ENCODE measurements around the gene UGT1A9.
"Not testable (repeated sequence)": the region's sequence is repeated elsewhere in the genome, so short reads cannot be mapped to it uniquely, and the experiment has no call there.

Gene UGT1A9

DNA sequence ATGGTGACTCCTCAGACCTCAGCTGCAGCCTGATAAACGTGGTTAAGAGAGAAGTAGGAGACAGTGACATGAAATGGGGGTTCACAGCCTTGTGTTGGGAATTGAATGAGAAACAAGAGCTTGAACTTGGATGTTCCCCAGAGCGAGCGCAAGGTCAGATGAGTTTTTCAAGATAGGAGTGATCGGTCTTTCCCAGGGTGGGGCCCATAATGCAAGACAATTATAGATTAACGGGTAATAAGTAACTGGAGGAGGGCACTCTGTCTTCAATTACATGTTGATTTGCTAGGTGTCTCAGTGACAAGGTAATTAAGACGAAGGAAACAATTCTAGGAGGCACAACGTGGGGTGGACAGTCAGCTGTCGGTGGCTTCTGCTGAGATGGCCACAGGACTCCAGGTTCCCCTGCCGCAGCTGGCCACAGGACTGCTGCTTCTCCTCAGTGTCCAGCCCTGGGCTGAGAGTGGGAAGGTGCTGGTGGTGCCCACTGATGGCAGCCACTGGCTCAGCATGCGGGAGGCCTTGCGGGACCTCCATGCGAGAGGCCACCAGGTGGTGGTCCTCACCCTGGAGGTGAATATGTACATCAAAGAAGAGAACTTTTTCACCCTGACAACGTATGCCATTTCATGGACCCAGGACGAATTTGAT, 41.0 kb downstream of the UGT1A9 start, which contains the start of gene UGT1A5:
TSS of gene UGT1A5 (plus strand) at position 297 of the 651 bp plus-strand sequence. CDS start at position 382, 85 bp downstream.
- Mint-ChIP-seq H3K27ac (no peak within 1 kb of the TSS), H3K36me3 (no peaks in the 10 kb centered on the region), H3K27me3 (peaks cover 10% of the 10 kb centered on the region), H3K4me3 (no peak within 1 kb of the TSS), H3K9me3 (ENCODE audit: low read depth) (no peaks in the 10 kb centered on the region), H3K4me1 (ENCODE audit: low read depth) (no peaks in the 10 kb centered on the region)

DNA sequence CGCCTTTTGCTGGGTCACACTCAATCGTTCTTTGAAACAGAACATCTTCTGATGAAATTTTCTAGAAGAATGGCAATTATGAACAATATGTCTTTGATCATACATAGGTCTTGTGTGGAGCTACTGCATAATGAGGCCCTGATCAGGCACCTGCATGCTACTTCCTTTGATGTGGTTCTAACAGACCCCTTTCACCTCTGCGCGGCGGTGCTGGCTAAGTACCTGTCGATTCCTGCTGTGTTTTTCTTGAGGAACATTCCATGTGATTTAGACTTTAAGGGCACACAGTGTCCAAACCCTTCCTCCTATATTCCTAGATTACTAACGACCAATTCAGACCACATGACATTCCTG, 41.5 kb downstream of the UGT1A9 start:
- no peaks in the 10 kb centered on the region for H3K4me1 Mint-ChIP-seq (ENCODE audit: low read depth)
- no peak overlapping the region for H3K27ac Mint-ChIP-seq
- no peaks in the 10 kb centered on the region for H3K9me3 Mint-ChIP-seq (ENCODE audit: low read depth)
- no peak overlapping the region for H3K4me3 Mint-ChIP-seq
- peaks cover 10% of the 10 kb centered on the region for H3K27me3 Mint-ChIP-seq
- H3K36me3 Mint-ChIP-seq, result no peaks in the 10 kb centered on the region

DNA sequence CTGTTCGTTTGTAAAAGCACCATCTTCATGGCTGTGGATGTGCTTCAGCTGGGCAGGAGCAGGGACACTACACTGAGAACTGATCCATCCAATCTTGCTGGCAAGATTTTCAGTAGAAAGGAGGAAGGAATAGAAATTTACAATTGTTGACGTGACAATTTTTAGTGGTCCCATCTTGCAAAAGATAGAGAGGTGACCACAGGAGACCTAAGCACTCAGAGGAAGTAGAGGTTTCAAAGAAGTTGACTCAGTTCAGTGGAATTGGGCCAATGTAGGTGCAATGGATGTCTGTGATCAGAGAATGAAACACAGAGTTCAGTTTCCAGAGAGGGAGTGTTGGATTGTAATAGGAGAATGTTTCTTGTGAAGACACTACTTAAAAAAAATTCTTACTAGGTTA, 42.4 kb downstream of the UGT1A9 start:
- Mint-ChIP-seq H3K27me3 (peaks cover 10% of the 10 kb centered on the region), H3K27ac (no peak overlapping the region), H3K4me1 (ENCODE audit: low read depth) (no peaks in the 10 kb centered on the region), H3K9me3 (ENCODE audit: low read depth) (no peaks in the 10 kb centered on the region), H3K4me3 (no peak overlapping the region), H3K36me3 (no peaks in the 10 kb centered on the region)

DNA sequence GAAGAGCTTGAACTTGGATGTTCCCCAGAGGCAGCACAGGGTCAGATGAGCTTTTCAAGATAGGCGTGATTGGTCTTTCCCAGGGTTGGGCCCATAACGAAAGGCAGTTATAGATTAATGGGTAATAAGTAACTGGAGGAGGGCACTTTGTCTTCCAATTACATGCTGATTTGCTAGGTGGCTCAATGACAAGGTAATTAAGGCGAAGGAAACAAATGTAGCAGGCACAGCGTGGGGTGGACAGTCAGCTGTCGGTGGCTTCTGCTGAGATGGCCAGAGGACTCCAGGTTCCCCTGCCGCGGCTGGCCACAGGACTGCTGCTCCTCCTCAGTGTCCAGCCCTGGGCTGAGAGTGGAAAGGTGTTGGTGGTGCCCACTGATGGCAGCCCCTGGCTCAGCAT, 46.9 kb downstream of the UGT1A9 start, which contains the start of gene UGT1A4:
TSS of gene UGT1A4 (plus strand) at position 185 of the 400 bp plus-strand sequence. CDS start at position 270, 85 bp downstream.
- H3K4me1 Mint-ChIP-seq (ENCODE audit: low read depth), result no peaks in the 10 kb centered on the region
- H3K27ac Mint-ChIP-seq, result no peak within 1 kb of the TSS
- H3K27me3 Mint-ChIP-seq, result peaks cover 13% of the 10 kb centered on the region
- no peaks in the 10 kb centered on the region for H3K36me3 Mint-ChIP-seq
- no peak within 1 kb of the TSS for H3K4me3 Mint-ChIP-seq
- no peaks in the 10 kb centered on the region for H3K9me3 Mint-ChIP-seq (ENCODE audit: low read depth)

DNA sequence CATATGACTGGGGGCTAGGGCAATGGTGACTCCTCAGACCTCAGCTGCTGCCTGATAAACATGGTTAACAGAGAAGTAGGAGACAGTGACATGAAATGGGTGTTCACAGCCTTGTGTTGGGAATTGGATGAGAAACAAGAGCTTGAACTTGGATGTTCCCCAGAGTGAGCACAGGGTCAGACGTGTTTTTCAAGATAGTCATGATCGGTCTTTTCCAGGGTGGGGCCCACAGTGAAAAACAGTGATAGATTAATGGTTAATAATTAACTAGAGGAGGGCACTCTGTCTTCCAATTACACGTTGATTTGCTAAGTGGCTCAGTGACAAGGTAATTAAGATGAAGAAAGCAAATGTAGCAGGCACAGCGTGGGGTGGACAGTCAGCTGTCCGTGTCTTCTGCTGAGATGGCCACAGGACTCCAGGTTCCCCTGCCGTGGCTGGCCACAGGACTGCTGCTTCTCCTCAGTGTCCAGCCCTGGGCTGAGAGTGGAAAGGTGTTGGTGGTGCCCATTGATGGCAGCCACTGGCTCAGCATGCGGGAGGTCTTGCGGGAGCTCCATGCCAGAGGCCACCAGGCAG, 57.1 kb downstream of the UGT1A9 start, which contains the start of gene UGT1A3:
TSS of gene UGT1A3 (plus strand) at position 320 of the 579 bp plus-strand sequence. CDS start at position 405, 85 bp downstream.
- Mint-ChIP-seq H3K36me3 (no peaks in the 10 kb centered on the region), H3K4me1 (ENCODE audit: low read depth) (no peaks in the 10 kb centered on the region), H3K9me3 (ENCODE audit: low read depth) (no peaks in the 10 kb centered on the region), H3K27me3 (peaks cover 9% of the 10 kb centered on the region), H3K27ac (no peak within 1 kb of the TSS), H3K4me3 (no peak within 1 kb of the TSS)

DNA sequence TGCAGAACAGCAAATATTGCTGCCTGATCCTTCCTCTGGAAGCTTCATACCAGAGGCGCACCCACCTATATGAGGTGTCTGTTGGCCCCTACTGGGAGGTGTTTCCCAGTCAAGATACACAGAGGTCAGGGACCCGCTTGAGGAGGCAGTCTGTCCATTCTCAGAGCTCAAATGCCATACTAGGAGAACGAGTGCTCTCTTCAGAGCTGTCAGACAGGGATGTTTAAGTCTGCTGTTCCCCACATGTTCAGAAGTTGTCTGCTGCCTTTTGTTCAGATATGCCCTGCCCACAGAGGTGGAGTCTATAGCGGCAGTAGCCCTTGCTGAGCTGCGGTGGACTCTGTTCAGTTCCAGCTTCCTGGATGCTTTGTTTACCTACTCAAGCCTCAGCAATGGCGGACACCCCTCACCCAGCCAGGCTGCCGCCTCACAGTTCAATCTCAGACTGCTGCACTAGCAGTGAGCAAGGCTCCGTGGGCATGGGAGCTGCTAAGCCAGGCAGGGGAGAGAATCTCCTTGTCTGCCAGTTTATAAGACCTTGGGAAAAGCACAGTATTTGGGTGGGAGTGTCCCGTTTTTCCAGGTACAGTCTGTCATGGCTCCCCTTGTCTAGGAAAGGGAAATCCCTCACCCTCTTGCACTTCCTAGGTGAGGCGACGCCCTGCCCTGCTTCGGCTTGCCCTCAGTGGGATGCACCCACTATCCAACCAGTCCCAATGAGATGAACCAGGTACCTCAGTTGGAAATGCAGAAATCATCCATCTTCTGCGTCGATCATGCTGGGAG, 65.4 kb downstream of the UGT1A9 start:
- H3K4me3 Mint-ChIP-seq; H3K4me1 Mint-ChIP-seq (ENCODE audit: low read depth); H3K9me3 Mint-ChIP-seq (ENCODE audit: low read depth); H3K36me3 Mint-ChIP-seq; H3K27ac Mint-ChIP-seq: not testable (repeated sequence)
- peaks cover 16% of the 10 kb centered on the region for H3K27me3 Mint-ChIP-seq

DNA sequence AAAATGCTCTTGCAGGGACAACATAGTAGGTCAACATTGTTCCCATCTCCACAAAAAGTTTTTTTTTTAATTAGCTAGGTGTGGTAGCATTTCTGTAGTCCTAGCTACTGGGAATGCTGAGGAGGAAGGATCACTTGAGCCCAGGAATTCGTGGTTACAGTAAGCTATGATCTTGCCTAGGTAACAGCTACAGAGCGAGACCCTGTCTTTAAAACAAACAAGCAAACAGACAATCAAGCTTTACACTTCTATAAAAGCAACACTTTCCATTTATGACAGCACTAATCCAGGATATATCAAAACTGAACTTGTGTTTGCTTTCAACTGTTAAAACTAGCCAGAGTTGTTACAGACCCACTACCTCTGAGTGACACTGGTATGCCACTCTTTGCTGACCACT, 69.2 kb downstream of the UGT1A9 start:
- Mint-ChIP-seq H3K27me3 (peaks cover 14% of the 10 kb centered on the region), H3K27ac (no peak overlapping the region), H3K9me3 (ENCODE audit: low read depth) (no peaks in the 10 kb centered on the region), H3K36me3 (no peaks in the 10 kb centered on the region), H3K4me3 (no peak overlapping the region), H3K4me1 (ENCODE audit: low read depth) (no peaks in the 10 kb centered on the region)

DNA sequence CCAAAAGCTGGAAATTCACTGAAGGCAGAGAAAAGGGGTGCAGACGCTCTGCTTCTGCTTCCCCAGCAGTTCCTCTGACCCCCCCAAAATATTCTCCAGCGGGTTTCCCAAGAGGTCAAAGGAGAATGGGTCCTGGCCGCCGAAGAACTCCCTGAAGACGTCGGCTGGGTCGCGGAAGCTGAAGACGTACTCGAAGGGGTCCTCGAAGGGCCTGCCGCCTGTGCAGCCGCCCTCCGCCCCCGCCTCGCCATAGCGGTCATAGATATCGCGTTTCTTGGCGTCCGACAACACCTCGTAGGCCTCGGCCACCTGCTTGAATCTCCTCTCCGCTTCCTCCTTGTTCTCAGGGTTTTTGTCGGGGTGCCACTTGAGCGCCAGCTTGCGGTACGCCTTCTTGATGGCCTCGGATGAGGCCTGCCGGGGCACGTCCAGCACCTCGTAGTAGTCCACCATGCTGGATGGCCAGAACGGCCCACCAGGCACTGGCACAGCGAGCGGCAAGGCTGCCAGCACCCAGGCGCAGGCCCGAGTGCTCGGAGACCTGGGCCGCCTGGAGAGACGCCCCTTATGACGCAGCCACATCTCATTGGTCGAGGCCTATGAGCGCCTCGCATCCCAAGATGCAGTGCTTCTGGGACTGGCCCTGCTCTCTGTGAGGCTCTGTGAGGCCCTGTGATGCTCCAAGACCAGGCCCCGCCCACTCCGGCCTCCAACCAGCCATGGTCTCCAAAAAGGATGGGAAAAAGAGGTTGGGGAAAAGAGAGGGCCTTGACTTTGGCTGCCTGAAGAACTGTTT, 72.0 kb downstream of the UGT1A9 start:
- Mint-ChIP-seq H3K4me1 (ENCODE audit: low read depth) (no peaks in the 10 kb centered on the region), H3K27me3 (peaks cover 14% of the 10 kb centered on the region), H3K4me3 (no peak overlapping the region), H3K36me3 (no peaks in the 10 kb centered on the region), H3K27ac (no peak overlapping the region), H3K9me3 (ENCODE audit: low read depth) (no peaks in the 10 kb centered on the region)

DNA sequence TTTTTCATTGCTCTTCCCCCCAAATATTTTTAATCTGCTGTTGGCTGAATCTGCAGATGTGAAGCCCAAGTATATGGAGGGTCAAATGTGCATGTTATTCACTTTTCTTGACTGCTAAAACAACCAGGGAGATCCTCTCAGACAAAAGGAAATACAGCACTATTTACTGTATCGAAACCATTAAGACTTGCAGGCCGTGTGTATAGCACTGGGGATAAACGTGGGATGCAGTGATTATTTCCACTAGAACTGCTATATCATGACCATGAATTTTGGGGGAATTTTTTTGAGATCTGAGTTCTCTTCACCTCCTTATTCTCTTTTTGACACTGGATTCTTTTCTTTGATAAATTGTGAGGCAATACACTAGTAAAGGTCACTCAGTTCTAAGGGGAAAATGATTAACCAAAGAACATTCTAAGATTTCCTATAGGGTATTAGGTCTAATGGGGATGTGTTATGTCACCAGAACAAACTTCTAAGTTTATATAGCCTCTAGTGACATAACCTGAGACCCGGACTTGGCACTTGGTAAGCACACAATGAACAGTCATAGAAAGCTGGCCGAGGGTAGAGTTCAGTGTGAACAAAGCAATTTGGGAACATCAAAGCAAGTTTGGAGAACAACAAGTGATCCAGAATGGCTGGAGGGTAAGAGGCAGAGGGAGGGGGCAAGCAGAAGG, 73.5 kb downstream of the UGT1A9 start:
- Mint-ChIP-seq H3K9me3 (ENCODE audit: low read depth) (peaks cover 5% of the 10 kb centered on the region), H3K27ac (no peak overlapping the region), H3K27me3 (peaks cover 14% of the 10 kb centered on the region), H3K4me1 (ENCODE audit: low read depth) (no peaks in the 10 kb centered on the region), H3K36me3 (no peaks in the 10 kb centered on the region), H3K4me3 (no peak overlapping the region)

DNA sequence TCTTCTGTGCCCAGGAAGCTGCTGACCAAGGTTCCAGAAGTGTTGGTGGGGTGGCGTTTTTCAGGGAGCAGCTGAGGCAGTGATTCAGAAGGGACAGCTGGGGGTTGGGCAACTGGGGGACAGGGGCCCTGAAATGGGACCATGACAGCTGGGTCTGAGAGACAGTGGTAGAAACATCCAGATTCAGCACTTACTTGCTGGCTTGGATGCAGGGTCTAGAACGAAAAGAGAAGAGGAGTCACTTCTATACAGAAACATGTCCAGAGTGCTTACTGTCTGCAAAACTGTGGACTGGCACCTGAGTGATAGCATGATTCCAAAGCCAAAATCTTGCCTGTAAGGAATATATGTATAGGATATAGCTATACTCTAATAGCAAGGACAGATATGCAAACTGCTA, 74.1 kb downstream of the UGT1A9 start:
- H3K4me3 Mint-ChIP-seq; H3K4me1 Mint-ChIP-seq (ENCODE audit: low read depth); H3K27ac Mint-ChIP-seq; H3K36me3 Mint-ChIP-seq; H3K9me3 Mint-ChIP-seq (ENCODE audit: low read depth): not testable (repeated sequence)
- H3K27me3 Mint-ChIP-seq, result peaks cover 14% of the 10 kb centered on the region

DNA sequence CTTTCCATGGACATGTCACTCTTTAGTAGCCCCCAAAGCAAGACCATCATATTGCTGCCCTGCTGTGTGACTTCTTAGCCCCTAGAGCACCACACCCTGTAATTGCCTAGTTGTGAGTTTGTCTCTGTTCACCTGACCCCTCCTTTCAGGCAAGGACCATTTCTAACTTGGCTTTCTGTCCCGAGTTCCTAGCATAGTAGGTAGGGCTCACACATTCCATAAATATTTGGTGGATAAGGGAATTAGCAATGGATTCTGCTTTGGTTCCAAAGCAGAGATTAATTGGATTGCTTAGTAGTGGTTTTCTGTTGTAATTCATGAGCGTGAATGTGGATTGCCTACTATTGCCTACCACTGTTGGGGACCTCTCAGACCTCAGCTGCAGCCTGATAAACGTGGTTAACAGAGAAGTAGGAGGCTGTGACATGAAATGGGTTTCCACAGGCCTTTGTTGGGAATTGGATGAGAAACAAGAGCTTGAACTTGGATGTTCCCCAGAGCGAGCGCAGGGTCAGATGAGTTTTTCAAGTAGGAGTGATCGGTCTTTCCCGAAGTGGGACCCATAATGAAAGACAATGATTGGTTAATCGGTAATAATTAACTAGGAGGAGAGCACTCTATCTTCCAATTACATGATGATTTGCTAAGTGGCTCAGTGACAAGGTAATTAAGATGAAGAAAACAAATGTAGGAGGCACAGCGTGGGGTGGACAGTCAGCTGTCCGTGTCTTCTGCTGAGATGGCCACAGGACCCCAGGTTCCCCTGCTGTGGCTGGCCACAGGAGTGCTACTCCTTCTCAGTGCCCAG, 75.0 kb downstream of the UGT1A9 start:
- H3K27ac Mint-ChIP-seq, result no peak overlapping the region
- H3K36me3 Mint-ChIP-seq, result peaks cover 2% of the 10 kb centered on the region
- H3K9me3 Mint-ChIP-seq (ENCODE audit: low read depth), result peaks cover 8% of the 10 kb centered on the region
- no peaks in the 10 kb centered on the region for H3K4me1 Mint-ChIP-seq (ENCODE audit: low read depth)
- peaks cover 14% of the 10 kb centered on the region for H3K27me3 Mint-ChIP-seq
- H3K4me3 Mint-ChIP-seq, result no peak overlapping the region

DNA sequence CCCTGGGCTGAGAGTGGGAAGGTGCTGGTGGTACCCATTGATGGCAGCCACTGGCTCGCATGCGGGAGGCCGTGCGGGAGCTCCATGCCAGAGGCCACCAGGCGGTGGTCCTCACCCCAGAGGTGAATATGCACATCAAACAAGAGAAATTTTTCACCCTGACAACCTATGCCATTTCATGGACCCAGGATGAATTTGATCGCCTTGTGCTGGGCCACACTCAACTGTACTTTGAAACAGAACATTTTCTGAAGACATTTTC, 75.5 kb downstream of the UGT1A9 start:
- Mint-ChIP-seq H3K4me3 (no peak overlapping the region), H3K36me3 (peaks cover 2% of the 10 kb centered on the region), H3K9me3 (ENCODE audit: low read depth) (peaks cover 10% of the 10 kb centered on the region), H3K27me3 (peaks cover 16% of the 10 kb centered on the region), H3K4me1 (ENCODE audit: low read depth) (no peaks in the 10 kb centered on the region), H3K27ac (no peak overlapping the region)

DNA sequence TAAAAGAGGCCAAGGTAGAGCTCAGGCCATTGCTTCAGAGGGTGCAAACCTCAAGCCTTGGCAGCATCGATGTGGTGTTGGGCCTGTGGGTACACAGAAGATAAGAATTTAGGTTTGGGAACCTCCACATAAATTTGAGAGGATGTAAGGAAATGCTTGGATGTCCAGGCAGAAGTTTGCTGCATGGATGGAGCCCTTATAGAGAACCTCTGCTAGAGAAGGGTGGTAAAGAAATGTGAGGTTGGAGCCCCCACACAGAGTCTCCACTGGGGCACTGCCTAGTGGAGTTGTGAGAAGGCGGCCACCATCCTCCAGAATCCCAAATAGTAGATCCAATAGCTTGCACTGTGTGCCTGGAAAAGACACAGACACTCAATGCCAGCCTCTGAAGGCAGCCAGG, 79.0 kb downstream of the UGT1A9 start:
- not testable (repeated sequence) for H3K9me3 Mint-ChIP-seq (ENCODE audit: low read depth); H3K4me1 Mint-ChIP-seq (ENCODE audit: low read depth); H3K36me3 Mint-ChIP-seq; H3K4me3 Mint-ChIP-seq; H3K27ac Mint-ChIP-seq
- H3K27me3 Mint-ChIP-seq, result peaks cover 15% of the 10 kb centered on the region
